OCI-M2 (cell line): Measurements from ENCODE around the gene PUM2.
"Not testable (repeated sequence)": the region's sequence is repeated elsewhere in the genome, so short reads cannot be mapped to it uniquely, and the experiment has no call there.

Experiments
- DNase-seq: peaks from one replicate; lab custom pipeline; 2025; ENCODE audit not compliant: unreplicated experiment; lab: John Stamatoyannopoulos, UW

The PUM2 gene

DNA sequence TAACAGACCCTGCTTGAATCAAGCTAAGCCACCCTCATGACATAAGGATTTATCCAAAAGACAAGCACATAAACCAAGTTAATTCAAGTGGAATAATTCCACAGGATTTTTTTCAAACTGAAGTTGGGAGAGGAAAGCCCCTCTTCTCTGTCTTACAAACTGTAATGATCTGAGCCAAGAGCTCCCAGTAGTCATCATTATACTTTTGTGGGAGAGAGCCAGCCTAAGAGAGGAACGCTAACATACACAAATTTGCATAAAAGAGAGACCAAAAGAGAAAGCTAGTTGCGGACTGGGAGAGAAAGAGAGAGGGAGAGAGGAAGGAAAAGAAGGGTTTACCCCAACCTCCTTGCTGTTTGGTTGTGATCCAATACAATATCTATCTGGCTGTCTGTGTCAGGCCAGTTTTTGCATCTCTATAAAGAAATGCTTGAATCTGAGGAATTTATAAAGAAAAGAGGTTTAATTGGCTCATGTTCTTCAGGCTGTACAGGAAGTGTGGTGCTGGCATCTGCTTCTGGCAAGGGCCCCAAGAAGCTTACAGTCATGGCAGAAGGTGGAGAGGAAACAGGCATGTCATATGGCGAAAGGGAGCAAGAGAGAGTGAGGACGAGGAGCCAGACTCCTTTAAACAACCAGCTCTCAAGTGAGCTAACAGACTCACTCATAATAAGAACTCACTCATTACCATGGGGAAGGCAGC lies 20.8 kb upstream of the PUM2 start:
- no peak for DNase-seq

DNA sequence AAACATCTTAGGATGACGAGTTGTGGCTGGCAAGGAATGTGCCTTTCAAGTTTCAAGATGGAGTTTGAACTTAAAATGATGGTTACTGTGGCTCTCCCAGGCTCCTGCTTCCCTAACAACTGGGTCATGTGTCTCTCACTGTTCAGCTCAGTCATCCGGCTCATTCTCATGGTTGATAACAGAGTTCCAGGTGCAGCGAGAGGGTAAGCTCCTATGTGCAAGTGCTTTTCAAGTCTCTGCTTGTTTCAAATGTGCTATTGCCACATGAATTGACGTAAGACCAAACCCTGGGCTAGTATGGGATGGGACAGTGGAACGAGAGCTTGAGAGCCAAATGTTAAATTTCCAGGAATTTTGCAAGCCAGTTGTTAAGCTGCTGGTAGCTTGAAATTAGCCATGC lies 19.5 kb upstream of the PUM2 start:
- no peak for DNase-seq

DNA sequence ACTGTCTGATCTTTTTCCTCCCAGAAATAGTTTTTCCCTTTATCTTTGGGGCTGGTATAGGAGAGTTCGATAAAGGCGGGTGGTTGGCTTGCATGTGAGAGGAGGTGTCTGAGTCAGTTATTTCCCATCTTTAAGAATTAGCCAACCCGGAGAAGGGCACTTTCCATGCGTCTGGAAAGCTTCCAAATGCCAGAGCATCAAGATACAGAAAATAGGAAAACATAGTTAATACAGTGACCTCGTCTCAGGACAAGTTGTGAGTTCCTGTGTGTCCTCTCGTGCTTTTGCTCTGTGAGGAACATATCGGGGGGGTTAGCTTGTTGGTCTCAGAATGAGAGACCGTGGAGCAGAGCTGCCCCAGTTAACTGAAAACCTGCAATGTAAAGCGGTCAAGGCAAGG lies 18.7 kb upstream of the PUM2 start:
- DNase-seq = no peak

DNA sequence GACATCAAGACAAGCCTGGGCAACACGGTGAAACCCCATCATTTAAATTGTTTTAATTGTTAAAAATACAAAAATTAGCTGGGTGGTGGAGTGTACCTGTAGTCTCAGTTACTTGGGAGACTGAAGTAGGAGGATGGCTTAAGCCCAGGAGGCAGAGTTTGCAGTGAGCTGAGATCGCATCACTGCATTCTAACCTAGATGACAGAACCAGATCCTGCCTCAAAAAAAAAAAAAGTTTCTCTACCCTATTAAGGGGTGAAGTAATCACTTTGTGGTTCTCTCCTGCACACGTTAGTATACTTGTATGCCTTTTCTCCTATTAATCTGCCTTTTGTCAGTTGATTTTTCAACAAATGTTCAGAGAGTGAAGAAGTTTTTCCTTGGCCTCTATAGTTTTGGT lies 18.1 kb upstream of the PUM2 start:
- DNase-seq = no peak

DNA sequence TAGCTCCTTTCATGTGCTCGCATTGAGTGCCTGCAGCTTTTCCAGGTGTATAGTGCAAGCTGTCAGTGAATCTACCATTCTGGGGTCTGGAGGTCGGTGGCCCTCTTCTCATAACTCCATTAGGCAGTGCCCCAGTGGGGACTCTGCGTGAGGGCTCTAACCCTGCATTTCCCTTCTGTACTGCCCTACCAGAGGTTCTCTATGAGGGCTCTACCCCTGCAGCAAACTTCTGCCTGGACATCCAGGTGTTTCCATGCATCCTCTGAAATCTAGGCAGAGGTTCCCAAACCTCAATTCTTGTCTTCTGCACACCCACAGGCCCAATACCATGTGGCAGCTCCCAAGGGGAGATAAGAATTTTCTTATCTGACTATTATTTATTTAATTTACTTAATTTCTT lies 17.3 kb upstream of the PUM2 start:
- not testable (repeated sequence) for DNase-seq

DNA sequence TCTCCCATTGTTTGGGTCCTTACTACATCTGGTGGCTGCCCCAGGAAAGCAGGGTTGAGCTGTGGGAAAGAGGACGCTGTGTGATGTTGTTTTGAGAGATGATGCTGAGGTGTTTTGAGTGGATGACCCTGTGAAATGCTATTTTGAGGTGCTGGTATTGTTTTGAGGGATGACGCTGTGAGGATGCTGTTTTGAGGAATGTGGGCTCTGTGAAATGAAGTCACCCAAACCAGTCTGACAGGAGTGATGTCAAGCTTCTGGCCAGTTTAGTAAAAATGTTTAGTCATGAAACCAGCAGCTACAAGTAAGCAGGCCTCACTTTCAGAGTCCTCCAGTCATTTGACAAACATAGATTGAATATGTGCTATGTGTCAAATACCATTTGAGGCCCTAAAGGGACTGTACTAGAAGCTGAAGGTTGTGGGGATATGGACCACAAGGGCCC lies 16.1 kb upstream of the PUM2 start:
- no peak for DNase-seq

DNA sequence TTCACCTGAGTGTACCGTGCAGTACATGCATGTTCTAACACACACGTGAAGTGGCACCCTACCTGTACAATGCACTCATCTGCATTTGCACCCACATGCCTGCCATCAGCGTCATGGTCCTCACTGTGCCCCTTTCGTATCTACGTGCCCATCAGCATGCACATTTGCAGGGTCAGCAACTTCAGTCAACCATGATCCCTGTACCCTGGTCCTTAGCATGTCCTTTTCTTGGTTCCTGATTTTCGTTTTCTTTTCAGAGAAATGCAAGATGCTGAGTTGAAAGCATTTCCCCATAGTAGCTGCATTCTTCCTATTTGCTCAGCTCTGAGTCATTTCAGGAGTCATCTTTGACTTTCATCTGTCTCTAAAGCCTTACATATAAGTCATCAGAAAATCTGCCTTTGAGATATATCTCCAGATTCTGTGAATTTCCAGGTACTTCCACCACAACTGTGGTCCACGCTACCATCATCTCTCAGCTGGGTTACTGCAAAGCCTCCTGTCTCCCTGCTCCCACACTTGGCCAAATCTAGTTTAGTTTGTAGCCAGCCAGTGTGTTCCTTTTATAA lies 14.7 kb upstream of the PUM2 start:
- DNase-seq = no peak

DNA sequence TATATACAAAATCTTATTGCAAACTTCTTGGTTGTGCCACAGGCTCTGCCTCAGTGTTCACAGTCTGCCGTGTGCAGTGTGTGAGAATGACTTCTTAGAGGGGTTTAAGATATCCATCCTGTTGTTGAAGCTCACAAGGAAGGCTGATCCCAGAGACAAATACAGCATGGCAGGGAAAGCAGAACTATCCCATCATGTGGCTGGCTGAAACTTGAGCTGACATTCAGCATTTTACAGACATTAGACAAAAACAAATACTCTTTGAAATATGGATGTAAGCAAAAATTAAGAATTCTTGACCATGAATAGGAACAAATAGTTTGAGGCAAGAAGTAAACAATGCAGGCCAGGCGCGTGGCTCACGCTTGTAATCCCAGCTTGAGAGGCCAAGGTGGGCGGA lies 12.9 kb upstream of the PUM2 start:
- DNase-seq = no peak

DNA sequence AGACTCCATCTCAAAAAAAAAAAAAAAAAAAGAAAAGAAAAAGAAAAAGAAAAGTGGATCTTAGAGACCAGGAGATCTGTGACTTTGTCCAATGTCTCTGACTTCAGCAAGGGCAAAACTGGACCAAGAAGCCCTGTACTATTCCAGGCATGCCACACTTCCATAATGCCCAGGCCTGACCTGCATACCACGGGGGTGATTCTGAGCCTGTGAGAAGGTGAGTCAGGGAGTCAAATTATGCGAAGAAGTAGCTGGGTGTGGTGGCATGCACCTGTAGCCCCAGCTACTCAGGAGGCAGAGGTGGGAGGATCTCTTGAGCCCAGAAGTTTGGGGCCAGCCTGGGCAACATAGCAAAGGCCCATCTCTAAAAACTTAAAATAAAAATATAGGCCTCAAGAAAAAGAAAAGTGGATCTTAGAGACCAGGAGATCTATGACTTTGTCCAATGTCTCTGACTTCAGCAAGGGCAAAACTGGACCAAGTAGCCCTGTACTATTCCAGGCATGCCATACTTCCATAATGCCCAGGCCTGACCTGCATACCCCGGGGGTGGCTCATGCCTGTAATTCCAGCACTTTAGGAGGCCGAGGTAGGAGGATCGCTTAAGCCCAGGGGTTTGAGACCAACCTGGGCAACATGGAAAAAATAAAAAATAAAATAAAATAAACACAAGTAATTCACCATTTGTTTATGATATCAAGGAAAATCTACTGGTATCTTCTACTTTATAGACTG lies 12.2 kb upstream of the PUM2 start:
- no peak for DNase-seq

DNA sequence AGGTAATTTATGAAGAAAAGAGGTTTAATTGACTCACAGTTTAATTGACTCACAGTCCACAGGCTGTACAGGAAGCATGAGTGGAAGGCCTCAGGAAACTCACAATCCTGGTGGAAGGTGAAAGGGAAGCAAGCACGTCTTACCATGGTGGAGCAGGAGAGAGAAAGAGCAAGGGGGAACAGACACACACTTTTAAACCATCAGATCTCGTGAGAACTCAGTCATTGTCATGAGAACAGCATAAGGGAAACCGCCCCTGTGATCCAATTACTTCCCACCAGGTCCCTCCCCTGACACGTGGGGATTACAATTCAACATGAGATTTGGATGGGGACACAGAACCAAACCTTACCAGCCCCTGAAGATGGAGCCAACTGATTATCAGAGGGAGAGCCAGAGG lies 11.2 kb upstream of the PUM2 start:
- DNase-seq = no peak

DNA sequence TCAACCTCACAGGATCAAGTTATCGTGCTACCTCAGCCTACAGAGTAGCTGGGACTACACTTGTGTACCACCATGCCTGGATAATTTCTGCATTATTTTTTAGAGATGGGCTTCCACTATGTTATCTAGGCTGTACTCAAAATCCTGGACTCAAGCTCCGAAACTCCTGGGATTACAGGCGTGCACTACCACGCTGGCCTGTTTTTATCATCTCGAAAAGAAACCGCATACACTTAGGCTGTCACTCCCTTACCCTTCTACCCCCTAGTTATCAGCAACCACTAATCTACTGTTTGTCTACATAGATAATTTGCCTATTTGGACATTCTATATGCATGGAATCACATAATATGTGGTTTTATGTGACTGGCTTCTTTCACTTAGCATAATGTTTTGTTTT lies 8.5 kb upstream of the PUM2 start:
- no peak for DNase-seq

DNA sequence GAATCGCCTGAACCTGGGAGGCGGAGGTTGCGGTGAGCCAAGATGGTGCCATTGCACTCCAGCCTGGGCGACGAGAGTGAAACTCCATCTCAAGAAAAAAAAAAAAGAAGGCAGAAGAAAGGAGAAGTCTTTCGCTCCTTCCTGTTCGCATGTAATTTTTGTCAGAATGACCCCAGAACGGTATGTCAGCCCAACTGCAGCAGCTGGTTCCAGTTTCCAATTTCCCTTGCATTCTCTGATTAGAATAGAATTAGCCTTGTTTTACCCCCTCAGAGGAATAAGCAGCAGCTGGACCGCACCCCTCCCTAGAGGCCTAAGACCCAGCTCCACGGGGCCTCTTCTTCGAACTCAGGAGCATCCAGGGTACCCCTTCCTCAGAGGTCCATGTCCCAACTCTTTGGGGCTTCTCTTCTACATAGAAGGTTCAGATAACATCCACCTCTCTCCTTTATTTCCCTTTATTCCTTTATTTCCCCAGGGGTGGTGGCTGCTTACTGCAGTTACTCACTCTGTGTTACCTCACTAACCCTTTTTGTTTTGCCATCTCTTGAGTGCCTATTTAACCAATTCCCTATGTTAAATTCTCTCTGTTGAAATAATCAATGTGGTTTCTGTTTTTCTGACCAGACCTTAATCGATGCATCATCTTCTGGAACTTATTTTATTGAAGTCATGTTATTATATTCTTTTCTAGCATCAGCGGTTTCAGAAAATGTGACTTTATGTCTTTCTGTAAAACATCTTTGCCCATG lies 7.2 kb upstream of the PUM2 start:
- DNase-seq = no peak

DNA sequence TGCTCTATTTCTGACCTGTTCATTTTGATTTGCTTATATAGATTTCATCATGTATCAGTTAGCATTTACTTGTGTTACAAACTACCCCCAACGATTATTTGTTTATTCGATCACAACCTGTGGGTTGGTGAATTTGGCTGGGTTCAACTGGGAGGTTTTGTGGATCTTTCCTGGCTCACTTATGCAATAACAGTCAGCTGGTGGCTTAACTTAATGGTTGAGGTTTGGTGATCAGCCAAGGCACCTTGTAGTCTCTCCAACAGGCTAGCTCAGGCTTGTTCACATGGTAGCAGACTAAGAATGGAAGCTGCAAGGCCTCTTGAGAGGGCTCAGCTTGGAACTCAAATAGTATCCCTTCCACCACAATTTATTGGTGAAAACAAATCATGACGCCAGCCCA lies 5.4 kb upstream of the PUM2 start:
- no peak for DNase-seq

DNA sequence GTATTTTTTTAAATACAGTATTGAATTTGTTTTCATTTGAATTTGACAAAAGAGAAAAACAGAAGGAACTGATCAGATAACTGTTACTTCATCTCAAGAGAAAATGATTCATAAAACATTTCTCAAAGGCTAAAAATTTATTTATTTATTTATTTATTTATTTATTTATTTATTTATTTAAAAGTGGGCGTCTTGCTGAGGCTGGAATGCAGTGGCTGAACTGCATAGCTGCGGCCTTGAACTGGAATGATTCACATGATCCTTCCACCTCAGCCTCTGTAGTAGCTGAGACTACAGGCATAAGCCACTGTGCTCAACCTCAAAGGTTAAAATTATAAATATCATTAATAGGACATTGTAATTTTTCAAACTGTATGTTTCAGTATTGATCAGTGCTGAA lies 4.5 kb upstream of the PUM2 start:
- DNase-seq = no peak

DNA sequence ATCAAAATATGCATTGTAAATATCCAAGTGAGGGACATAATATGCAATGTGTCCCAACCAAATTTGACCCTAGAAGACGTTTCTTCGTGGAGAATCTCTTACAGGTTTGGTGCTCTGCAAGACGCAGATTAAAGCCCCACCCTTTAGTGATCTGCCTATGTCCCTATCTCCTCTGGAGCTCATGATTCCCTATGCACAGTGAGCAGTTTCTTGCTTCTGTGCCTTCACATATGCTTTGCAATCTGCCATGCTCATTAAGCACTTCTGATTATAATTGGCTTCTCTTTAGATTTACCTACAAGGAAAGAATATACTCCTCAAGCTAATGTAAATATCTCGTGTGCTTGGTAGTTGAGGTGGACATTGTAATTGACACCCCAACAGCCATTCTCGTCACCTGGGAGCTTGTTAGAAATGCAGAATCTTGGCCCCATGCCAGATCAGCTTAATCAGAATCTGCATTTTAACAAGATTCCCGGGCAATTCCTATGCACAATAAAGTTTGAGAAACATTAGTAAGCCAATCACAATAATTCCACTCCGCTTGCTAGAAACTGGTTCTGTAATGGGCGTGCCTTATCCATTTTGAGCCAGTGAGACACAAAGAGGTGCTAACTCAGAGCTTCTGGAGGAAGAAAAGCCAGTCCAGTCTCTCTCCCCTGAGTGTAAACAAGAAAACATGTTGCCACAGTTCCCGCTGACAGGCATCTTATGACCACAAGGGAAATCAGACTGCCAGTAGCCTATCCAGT lies 2.8 kb upstream of the PUM2 start:
- no peak for DNase-seq

DNA sequence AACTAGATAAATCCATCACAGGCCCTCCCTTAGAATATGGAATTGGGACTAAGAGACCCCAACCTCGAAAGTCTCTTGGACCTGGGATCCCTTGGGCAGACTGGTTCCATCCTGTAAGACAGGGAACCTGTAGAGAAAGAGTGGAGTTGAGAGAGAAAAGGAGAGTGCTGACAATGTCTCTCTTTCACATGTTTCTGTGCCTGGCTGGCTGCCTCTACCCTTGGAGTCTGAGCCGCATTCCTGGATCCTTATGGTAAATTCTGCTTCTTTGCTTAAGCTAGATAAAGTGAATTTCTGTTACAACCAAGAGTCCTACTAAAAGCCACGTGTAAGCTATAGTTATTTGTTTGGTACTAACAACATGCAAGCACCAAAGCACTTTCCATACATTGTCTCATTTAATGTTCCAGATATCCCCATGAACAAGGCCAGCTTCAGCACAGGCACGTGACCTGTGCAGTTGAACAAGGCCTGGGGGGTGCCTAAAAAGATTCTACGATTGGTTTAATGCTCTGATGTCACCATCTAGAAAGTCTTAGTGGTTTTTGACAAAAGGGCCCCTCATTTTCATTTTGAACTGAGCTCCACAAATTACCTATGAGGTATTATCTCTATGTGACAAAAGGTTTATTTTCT lies 2.1 kb upstream of the PUM2 start:
- DNase-seq = no peak

DNA sequence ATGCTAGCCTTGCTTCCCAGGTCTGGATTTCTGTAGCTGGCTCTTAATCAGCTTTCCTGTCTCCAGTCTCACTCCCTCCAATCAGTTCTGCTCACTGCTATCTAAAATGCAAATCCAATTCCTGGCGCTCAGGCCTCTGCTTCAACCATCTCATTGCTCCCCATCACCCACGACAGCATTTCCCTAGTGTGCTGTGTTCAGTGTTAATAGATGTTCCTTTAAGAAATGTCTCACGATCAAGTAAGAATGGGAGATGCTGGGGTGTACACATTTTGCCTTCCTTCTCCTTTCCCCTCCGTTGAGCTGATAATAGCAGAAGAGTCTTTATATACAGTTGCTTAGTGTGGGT lies 1.6 kb upstream of the PUM2 start:
- no peak for DNase-seq

DNA sequence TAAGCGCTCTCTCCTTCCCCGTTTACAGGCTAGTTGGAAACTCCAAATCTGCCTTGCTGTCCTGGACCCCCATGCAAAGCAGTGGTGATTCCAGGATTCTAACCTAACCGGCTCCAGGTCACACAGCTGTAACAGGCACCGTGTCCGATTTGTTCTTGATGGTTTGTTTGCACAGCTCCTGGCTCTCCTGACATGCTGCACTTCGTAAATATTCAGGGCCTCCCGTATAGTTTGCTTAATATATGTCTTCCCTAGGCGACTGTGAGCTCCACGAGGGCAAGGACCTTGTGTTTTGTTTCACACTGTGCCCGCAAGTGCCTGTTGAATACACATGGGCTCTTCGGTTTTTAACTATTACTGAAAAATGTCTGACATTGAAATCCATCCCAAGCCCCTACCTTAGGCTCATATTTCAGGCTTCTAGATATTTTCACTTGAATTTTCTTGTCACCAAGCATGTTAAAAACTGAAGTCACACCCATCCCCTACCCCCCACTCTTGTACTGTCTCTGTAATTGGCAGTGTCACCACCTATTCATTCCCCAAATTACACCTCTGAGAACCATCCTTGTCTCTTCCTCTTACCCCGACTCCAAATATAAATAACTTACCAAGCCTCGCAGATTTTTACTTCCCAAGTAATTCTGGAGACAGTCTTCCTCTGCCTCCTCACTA lies 1.0 kb upstream of the PUM2 start:
- DNase-seq = no peak

DNA sequence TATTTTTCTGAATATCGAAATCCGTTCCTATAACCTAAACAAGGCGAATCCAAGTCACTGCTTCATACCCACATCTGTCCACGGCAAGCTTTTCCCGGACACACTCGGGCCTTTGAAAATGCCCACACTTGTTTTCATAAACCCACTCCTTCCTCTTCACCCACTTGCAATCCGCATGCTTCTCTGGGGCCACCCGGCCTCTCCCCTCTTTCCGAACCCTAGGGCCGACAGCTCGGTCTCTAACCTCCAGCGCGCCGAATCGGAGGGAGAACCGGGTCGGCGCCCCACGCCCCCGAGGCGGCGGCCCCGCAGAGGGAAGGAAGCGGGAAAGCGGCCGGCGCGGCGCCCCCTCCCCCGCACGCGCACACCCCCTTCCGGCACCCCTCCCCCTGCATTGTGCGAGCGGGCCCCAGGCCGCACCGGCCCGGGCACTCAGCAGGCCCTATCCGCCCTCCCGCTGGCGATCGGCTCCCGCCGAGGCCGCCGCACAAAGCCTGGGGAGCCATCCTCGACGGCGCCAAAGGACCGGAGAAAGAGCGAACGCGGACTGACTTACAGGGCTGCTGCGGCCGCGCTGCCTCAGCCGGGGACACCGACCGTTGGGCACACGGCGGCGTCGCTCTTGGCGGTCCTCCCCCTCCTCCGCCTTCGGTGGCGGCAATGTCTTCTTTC lies 467 bp downstream of the PUM2 start:
- no peak for DNase-seq

DNA sequence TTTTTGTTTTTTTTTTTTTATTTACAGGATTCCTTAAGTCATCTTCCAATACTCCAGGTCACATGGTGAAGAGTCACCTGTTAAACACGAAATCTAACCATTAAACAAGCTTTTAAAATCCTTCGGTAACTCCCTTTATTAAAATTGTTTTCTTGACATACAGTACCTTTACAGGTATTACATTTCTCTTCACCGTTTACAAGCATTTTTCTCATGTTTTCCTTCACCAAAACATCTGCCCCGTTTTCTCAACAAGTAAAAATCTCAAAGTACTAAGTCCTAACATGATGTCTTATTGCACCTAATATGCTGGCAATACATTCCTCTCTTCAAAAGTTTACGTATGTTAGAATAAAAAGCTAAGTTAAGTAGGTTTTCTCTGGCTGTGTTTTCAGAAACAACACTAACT lies 1.1 kb downstream of the PUM2 start:
- DNase-seq = no peak
